Muscle layer of duodenum (tissue), 2 donors: ENCODE results near the gene AFF1.

Source experiments
- H3K27ac ChIP-seq: one replicate; pipeline ENCODE4 v1.7.0; 2013; ENCODE audit warnings: mild to moderate bottlenecking, low read length
- H3K27me3 ChIP-seq: one replicate; pipeline ENCODE4 v1.7.0; 2013; ENCODE audit warnings: low read depth, mild to moderate bottlenecking, control low read depth, low read length
- H3K36me3 ChIP-seq, 2 donors: one replicate each; pipeline ENCODE4 v1.7.0; 2013; ENCODE audit warnings: low read length in 2 of 2, control low read depth in 1 of 2, mild to moderate bottlenecking in 1 of 2; ENCODE audit not compliant: insufficient read depth in 2 of 2, control insufficient read depth in 1 of 2
- H3K4me1 ChIP-seq, 2 donors: one replicate each; pipeline ENCODE4 v1.7.0; 2013; ENCODE audit warnings: low read length in 2 of 2, mild to moderate bottlenecking in 2 of 2, control low read depth in 1 of 2, moderate library complexity in 1 of 2; ENCODE audit not compliant: insufficient read depth in 2 of 2, control insufficient read depth in 1 of 2
- H3K4me3 ChIP-seq, 2 donors: one replicate each; pipeline ENCODE4 v1.7.0; 2013; ENCODE audit warnings: low read length in 2 of 2, low read depth in 1 of 2, mild to moderate bottlenecking in 1 of 2
- H3K9me3 ChIP-seq, 2 donors: one replicate each; pipeline ENCODE4 v1.7.0; 2013; ENCODE audit warnings: low read length in 2 of 2, control low read depth in 1 of 2, mild to moderate bottlenecking in 1 of 2; ENCODE audit not compliant: control insufficient read depth in 1 of 2
- donor health status: healthy.

The AFF1 gene, protein sequence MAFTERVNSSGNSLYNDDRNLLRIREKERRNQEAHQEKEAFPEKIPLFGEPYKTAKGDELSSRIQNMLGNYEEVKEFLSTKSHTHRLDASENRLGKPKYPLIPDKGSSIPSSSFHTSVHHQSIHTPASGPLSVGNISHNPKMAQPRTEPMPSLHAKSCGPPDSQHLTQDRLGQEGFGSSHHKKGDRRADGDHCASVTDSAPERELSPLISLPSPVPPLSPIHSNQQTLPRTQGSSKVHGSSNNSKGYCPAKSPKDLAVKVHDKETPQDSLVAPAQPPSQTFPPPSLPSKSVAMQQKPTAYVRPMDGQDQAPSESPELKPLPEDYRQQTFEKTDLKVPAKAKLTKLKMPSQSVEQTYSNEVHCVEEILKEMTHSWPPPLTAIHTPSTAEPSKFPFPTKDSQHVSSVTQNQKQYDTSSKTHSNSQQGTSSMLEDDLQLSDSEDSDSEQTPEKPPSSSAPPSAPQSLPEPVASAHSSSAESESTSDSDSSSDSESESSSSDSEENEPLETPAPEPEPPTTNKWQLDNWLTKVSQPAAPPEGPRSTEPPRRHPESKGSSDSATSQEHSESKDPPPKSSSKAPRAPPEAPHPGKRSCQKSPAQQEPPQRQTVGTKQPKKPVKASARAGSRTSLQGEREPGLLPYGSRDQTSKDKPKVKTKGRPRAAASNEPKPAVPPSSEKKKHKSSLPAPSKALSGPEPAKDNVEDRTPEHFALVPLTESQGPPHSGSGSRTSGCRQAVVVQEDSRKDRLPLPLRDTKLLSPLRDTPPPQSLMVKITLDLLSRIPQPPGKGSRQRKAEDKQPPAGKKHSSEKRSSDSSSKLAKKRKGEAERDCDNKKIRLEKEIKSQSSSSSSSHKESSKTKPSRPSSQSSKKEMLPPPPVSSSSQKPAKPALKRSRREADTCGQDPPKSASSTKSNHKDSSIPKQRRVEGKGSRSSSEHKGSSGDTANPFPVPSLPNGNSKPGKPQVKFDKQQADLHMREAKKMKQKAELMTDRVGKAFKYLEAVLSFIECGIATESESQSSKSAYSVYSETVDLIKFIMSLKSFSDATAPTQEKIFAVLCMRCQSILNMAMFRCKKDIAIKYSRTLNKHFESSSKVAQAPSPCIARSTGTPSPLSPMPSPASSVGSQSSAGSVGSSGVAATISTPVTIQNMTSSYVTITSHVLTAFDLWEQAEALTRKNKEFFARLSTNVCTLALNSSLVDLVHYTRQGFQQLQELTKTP

GRCh38 chr4:86934771-86935565, at the start of gene AFF1:
TSS of gene AFF1 (plus strand) at chr4:86935011. CDS start at chr4:86948534, 13,523 bp downstream.
- Histone ChIP-seq H3K36me3 (peaks cover 5 to 7% of the 10 kb centered on the region in 2 donors), H3K27me3 (no peaks in the 10 kb centered on the region), H3K4me1 (peaks cover 7 to 15% of the 10 kb centered on the region in 2 donors), H3K9me3 (no peaks in the 10 kb centered on the region), H3K27ac (peak within 1 kb of the TSS; percentile 99), H3K4me3 (peak within 1 kb of the TSS; percentile 73 to 91)

DNA sequence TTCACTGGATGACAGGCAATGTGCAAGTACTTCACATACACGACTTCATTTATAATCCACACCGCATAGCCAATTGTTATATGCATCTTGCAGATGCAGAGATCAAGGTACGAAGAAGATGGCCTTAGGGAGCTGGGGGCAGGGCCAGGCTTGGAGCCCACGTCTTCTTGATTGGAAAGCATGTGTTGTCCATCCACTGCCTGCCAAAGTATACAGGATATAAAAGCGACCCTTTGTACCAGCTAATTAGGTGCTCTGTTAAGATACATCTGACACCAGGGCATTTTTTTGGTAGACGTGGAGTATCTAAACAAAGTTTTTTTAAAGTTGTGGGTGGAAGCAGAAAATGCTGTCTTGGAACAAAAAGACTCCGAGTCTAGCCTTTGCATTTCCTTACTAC, 44.0 kb upstream of the AFF1 start:
- Histone ChIP-seq H3K4me3 (no peak overlapping the region), H3K4me1 (peaks cover 0 to 8% of the 10 kb centered on the region in 2 donors), H3K9me3 (no peaks in the 10 kb centered on the region), H3K27me3 (no peaks in the 10 kb centered on the region), H3K36me3 (peaks cover 0 to 5% of the 10 kb centered on the region in 2 donors), H3K27ac (no peak overlapping the region)

DNA sequence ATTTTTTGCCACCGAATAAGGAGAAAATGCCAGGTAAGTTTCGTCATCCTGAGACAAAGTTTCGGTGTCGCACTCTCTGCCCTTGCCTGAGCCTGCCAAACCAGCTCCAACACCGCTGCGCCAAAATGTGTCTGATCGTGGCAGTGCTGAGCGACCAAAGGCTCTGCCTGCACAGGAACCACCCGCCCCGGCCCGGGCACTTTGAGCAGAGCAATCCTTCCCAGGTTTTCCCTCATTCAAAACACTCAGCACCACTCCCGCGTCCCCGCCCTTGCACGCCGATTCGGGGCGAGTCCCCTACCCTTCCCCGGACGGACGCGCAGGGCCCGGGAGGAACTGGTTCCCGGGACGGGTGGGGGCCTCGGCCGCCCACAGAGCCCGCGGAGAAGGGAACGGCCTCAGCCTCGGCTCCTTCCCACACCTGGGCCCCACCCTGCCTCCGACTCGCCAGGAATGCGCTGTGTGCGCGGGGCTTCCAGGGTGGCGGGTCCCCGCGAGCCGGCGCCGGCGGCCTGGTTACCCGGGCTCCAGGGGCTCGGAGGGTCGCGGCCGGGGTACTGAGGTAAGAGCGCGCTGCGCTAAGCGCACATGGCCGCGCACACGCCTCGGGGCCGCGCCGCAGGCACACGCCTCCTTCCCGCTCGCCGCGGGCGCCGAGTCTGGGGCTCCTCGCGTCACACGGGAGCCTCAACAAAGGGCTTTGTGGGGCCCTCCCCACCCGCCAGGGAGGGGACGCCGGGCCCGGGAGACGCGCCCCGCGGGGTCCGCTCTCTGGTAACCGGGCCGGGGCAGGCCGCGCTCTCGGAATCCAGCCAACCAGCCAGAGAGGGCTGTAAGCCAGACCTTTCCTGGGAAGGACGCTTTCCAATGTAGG, 42.8 kb upstream of the AFF1 start, which contains the start of gene C4orf36:
Gene C4orf36 (minus strand): TSS at position 661 of the 874 bp plus-strand sequence. CDS start 902 bp downstream, outside the sequence.
- no peak within 1 kb of the TSS for H3K27ac ChIP-seq
- no peaks in the 10 kb centered on the region for H3K9me3 ChIP-seq
- H3K4me1 ChIP-seq, result peaks cover 0 to 8% of the 10 kb centered on the region in 2 donors
- peak within 1 kb of the TSS; percentile 65 to 94 for H3K4me3 ChIP-seq
- H3K36me3 ChIP-seq, result peaks cover 0 to 5% of the 10 kb centered on the region in 2 donors
- no peaks in the 10 kb centered on the region for H3K27me3 ChIP-seq

DNA sequence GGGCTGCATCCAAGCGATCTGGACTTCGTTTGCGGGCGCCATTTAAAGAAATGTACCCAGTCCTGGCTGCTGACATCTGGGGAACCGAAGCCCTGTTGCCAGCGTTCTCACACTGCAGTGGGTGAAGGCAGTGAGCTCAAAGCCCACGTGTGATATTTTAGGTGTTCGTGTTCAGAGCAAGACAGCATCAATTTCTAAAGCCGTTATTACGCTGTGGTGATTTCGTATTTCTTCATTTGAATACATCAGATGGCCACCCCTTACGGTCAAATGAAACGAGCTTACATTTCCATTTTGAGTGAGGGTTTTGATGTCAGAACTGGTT, 42.2 kb upstream of the AFF1 start:
- H3K4me1 ChIP-seq, result peaks cover 0 to 8% of the 10 kb centered on the region in 2 donors
- H3K9me3 ChIP-seq, result no peaks in the 10 kb centered on the region
- no peak overlapping the region for H3K27ac ChIP-seq
- H3K36me3 ChIP-seq, result peaks cover 0 to under 1% of the 10 kb centered on the region in 2 donors
- H3K4me3 ChIP-seq, result peak overlapping the region; percentile 65 to 94
- no peaks in the 10 kb centered on the region for H3K27me3 ChIP-seq

DNA sequence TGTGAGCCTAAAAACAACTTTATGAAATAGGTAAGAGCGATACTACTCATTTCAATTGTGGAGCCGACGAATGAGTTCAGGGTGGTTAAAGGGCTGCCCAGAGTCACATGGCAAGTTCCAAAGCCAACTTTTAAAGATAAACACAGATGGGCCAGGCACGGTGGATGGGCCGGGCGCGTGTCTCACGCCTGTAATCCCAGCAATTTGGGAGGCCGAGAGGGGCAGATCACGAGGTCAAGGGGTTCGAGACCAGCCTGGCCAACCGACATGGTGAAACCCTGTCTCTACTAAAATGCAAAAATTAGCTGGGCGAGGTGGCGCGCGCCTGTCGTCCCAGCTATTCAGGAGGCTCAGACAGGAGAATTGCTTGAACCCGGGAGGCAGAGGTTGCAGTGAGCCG, 41.7 kb upstream of the AFF1 start:
- Histone ChIP-seq H3K4me1 (peaks cover 0 to 8% of the 10 kb centered on the region in 2 donors), H3K36me3 (no peaks in the 10 kb centered on the region), H3K27me3 (no peaks in the 10 kb centered on the region), H3K27ac (no peak overlapping the region), H3K4me3 (no peak overlapping the region), H3K9me3 (no peaks in the 10 kb centered on the region)

DNA sequence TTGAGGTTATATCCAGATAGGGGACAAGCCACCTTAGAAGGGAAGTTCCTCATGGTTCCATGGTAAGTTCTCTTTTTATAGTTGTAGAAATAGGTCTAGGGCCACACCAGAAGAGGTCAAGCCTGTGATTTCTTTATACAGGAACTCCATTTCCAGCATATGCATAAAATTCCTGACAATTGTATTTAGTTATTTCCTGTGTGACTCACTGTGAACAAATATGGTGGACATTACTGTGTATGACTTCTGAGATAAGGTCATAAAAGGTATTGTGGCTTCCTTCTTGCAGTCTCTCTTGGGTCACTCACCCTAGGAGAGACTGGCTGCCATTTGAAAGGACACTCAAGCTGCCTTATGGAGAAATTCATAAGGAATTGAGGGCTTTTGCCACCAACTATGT, 40.4 kb upstream of the AFF1 start:
- Histone ChIP-seq H3K4me3 (no peak overlapping the region), H3K9me3 (no peaks in the 10 kb centered on the region), H3K27ac (no peak overlapping the region), H3K27me3 (no peaks in the 10 kb centered on the region), H3K4me1 (peaks cover 0 to 8% of the 10 kb centered on the region in 2 donors), H3K36me3 (no peaks in the 10 kb centered on the region)

DNA sequence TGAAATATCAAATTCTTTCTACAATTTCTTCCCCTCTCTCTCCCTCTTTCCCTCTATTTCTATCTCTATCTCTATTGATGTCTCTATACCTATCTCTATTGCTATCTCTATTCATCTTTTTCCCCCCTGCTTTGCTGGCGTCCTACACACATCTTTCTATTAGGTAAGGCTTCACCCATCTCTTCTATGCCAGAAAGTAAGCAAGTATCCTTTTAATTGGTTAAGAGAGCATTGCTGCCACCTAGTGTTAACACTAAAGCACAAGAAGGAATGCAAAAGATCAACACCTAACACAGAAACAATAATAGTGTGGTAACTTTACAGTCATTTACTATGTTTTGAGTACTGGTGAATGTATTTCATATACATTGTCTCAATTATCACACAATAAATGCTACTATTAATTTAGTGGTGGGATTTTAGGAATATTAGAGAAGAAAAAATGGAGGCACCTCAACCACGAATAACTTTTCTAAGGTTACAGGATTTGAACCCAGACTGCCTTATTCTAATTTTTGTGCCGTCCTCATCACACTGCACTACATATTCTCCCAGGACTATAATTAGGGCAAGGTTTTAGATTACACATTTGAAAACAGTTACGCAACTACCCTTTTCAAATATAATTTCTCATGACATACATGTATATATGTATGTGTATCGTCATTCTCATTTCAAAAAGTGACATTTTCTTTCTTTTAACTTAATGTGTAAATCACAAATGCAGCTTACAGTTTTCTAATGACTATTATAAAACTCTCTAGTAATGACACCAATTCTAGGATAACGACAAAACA, 38.9 kb upstream of the AFF1 start:
- Histone ChIP-seq H3K27me3 (no peaks in the 10 kb centered on the region), H3K4me1 (peaks cover 0 to 8% of the 10 kb centered on the region in 2 donors)

DNA sequence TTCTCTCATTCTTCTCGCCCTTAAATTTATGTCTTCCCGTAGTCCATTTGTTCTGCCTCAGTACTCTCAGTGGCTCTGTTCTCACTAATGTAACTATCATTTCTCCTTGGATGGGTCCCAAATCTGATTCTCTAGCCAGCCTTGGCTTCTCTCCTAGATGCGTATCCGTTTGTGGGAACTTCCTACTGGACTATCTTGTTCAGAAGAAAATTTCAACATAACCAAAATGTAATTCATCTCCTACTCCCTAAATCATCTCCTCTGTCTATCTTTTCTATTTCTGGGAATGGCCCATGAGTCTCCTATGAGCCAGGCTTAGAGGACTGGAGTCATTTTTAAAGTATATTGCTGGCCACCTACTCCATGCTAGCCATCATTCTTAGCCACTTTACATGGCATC, 38.2 kb upstream of the AFF1 start:
- Histone ChIP-seq H3K27ac (no peak overlapping the region), H3K4me3 (no peak overlapping the region), H3K4me1 (peaks cover 0 to 7% of the 10 kb centered on the region in 2 donors), H3K36me3 (no peaks in the 10 kb centered on the region), H3K9me3 (no peaks in the 10 kb centered on the region), H3K27me3 (no peaks in the 10 kb centered on the region)

More for the DNA sequence above, 38.9 kb upstream of the AFF1 start:
- H3K27ac ChIP-seq, result no peak overlapping the region
- H3K4me3 ChIP-seq, result no peak overlapping the region
- no peaks in the 10 kb centered on the region for H3K9me3 ChIP-seq
- H3K36me3 ChIP-seq, result no peaks in the 10 kb centered on the region

- H3K27ac ChIP-seq, result no peak overlapping the region
- H3K9me3 ChIP-seq, result no peaks in the 10 kb centered on the region
- no peaks in the 10 kb centered on the region for H3K4me1 ChIP-seq
- no peaks in the 10 kb centered on the region for H3K27me3 ChIP-seq
- no peaks in the 10 kb centered on the region for H3K36me3 ChIP-seq
- no peak overlapping the region for H3K4me3 ChIP-seq
These were observed 36.2 kb upstream of the AFF1 start for GRCh38 chr4:86898562-86898961.
